Stimulated activated CD8-positive, alpha-beta memory T cell treated with anti-CD3 and anti-CD28 coated beads, Interleukin-7, amount 100 ng/mL, for 4 hours (primary cell): Measurements from ENCODE around the gene PET100.

Source experiments
- DNase-seq, 2 donors: peaks; one replicate each; pipeline ENCODE4 v3.0.0-alpha.2; 2020; ENCODE audit warnings: low read depth in 2 of 2

The PET100 gene

GRCh38 chr19:7612282-7613274, 17.0 kb upstream of the PET100 start:
- DNase-seq: no peak

DNA sequence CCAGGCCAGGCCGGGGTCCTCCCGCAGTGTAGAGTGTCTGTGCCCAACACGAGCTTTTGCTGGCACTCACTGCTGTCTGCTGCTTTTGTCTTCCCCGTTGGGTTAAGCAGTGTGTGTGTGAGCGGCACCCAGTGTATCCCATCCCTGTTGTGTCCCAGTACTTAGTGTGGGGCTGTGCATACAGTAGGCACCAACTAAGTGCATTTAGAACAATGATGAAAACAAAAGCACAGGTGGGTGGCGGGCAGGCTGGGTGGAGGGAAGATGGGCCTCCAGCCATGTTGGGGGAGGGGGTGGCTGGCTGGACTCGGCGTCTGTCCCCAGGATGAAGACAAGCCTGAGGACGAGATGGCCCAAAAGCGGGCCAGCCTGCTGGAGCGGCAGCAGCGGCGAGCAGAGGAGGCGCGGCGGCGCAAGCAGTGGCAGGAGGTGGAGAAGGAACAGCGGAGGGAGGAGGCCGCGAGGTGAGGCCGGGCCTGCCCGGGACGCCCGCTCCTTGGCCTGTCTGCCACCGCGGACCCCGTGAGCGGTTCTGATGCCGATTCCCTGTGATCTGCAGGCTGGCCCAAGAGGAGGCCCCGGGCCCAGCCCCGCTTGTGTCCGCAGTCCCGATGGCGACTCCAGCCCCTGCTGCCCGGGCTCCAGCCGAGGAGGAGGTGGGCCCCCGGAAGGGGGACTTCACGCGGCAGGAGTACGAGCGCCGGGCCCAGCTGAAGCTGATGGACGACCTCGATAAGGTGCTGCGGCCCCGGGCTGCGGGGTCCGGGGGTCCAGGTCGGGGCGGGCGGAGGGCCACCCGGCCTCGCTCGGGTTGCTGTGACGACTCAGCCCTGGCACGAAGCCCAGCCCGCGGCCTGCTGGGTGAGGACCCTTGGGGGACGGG, 14.5 kb upstream of the PET100 start:
- no peak for DNase-seq

- DNase-seq: no peak
Measured at GRCh38 chr19:7617172-7617571, 12.4 kb upstream of the PET100 start.

- DNase-seq: no peak
Measured at GRCh38 chr19:7617735-7618134, 11.9 kb upstream of the PET100 start.

GRCh38 chr19:7618348-7618747, 11.2 kb upstream of the PET100 start:
- DNase-seq: no peak

GRCh38 chr19:7618771-7619510, 10.7 kb upstream of the PET100 start:
- no peak for DNase-seq

DNA sequence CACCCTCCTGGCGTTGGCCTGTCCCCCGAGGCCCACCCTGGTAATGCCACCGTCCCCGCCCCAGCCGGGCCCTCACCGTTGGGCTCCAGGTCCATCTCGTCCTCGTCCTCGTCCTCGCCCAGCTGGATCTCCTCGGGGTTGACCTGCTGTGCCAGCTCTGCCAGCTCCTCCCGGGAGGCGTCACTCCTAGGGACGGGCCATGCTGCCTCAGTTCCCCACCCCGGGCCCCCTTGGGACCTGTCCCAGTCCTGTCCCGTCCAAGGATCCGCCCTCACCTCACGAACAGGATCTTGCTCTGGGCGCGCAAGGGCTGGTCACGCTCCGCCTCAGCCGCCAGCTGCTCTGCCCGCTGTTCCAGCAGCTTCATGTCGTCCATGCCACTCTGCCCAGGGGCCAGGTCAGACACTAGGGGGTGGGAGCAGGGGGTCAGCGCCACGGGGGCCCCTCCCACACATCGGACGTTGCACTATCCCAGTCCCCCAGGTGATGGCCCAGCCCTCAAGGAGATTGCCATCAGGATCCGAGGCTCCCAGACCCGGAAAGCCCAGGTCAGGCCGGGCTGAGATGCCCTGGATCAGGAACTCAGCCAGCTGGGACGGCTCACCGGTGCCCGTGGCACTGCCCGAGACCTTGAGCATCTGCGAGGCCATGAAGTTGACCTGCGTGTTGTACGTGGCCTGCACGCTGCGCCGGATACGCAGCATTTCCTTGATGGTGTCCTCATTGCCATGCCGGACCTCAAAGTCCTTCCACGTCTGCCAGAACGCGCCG, 9.7 kb upstream of the PET100 start:
- no peak for DNase-seq

- no peak for DNase-seq
Measured at GRCh38 chr19:7620442-7621412, 8.9 kb upstream of the PET100 start.

DNA sequence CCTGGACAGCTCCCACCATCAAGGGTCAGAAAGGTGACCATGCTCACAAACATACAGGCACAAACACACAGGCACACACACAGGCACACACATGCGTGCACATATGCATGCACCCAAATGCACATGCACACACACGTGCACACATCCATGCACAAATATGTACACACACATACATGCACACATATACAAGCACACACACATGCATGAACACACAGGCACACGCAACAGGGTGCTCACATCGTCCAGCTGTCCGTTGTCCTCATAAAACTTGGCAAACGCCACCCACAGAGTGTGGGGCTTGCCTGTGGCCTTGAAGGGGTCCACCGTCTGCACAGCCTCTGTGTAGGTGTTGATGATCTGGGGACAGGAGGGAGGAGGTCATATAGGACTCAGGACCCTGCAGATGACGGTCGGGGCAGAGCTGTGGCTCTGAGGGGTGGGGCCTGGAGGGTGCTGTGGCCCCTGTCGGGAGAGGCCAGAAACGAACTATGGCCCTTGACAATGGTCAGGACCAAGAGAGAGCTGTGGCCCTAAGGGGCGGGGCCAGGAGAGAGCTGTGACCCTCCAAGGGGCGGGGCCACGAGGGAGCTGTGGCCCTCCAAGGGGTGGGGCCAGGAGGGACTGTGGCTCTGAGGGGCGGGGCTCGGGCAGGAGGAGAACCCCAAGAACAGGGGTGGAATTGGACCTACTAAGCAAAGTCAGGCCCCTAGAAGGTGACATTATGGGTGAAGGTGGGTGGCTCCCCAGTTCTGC, 6.5 kb upstream of the PET100 start:
- DNase-seq: no peak

DNA sequence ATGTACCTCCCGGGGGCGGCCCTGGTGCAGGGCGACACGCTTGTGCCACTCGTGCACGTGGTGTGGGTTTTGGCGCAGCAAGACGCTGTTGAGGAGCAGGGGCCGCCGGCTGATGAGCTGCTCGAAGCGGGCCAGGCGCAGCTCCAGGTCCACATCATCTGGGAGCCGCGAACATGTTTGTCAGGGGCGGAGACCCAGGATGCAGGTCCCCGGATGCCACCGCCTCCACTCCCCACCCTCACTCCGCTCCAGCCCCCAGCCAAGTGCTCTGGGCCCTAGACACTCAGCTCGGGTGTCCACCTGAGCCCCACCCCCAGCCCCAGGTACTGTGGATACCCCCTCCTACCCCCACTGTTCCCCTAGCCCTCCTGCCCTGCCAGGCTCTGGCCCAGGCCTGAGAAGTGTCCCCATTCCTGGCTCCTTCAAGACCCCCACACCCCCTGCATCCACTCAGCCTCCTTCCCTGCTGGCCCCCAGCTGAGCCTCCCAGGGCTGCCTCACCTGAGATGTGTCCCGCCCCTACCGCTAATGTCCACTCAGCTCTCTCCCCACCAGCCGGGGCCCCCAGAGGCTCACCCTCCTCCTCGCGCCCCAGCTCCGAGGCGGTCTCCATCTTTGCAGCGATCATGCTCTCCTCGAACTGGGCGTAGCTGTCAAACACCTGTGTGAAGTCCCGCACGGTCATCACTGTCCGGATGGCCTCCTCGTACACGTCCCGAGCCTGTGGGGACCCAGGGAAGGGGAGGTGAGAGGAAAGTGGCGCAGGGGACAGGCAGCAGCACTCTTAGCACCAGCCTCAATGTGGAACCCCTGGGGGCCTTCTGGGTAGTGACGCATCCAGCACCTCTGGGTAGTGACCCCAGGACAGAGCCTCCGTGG, 5.6 kb upstream of the PET100 start:
- DNase-seq: no peak

DNA sequence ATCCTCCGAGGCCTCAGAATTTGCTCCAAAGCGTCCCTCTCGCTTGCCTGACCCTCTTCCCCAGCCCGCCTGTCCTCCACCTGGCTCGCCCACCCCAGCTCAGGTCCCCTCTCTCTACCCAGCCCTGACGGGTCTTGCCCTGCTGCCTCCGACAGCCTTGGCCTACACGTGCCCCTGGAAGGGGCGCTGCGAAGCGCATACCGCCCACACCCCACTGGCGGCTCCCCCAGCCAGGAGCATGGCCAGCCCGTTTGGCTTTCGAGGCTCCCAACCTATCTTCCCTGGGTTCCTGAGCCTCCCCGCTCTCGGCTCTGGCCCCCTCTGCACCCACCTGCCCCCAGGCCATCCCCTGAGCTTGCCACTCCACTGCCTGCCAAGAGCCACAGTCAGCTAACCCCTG, 4.8 kb upstream of the PET100 start:
- DNase-seq: no peak

DNA sequence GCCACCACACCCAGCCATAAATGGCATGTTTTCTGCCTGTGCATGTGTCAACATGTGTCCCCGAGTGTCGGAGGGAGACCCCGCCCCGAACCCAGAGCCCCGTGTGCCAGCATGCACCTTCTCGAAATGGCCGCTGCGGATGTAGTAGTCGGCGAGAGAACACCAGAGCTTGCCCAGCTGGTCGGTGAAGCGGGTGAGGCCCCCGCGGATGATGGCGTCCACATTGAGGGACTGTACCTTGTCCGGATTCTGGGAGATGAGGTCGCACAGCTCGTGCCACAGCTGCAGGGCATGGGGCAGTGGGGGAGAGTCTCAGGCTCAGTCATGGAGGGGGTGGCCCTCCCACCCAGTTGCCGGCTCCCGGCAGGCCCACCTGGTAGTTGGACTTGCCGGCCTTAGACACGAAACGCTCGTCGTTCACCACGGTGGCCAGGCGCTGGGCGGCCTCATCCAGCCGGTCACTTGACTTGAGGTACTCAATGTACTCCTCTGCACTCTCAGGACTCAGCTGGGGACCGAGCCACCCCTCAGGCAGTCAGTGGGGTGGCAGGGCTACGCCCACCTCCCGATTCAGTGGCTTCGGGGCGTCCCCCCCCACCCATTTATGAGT, 3.7 kb upstream of the PET100 start:
- no peak for DNase-seq

- no peak for DNase-seq
Measured at GRCh38 chr19:7627166-7627565, 2.4 kb upstream of the PET100 start.

GRCh38 chr19:7628589-7629311, 843 bp upstream of the PET100 start:
- no peak for DNase-seq

DNA sequence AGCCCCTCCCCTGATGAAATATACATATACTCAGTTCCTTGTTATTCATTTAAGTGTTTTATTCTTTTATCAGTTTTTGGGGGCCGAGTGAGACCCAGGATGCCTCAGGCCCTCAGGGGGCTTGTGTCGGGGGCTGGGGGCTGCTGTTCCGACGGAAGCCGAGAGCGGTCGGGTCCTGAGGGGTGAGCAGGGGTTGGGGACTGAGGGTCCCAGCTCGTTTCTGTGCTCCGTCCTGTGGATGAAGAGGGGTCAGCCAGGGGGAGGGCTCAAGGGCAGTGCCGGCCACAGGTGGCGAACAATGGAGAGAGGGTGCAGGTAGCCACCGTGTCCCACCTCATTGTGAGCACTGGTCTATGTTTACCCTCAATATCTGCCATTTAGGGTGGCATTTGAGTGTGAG, 2.0 kb downstream of the PET100 start:
- no peak for DNase-seq

DNA sequence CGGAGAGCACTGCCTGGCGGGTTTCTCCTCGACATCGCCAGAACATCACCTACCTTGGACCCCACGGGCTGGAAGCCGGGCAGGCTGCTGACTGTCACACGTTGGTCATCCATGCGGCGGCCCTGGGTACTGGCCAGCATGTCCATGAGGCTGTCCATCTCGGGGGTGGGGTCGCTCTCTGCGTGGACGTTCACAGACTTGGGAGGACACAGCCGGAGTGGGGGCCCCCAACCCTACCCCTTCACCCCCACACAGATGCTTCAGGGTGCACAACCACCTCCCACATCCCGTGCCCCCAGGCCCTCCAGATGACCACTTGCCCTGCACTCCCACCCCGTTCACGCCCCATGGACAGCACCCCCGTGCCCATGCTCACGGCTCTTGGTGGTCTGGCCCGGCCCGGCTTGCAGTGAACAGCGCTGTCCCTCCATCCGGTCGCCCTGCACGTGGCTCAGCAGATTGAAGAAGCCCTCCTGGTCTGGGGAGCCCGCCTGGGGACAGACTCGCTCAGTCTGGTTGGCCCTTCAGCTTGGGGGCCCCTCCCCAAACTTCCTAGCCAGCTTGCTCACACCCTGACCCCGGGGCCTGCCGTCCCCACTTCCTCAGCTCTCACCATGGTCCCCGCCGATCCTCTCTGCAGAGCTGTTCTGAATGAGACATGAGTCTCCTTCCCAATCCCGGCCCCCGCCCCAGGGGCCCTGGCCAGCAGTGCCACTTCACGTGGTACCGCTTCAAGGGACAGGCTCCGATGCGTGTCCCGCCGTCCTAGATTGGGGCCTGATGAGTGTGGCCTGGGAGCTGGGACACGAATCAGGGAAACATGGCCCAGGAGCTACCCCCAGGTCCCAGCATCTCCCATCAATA, 3.0 kb downstream of the PET100 start:
- DNase-seq: no peak
